ENCODE measurements around the gene ABTB1. TPM values are rescaled to one million over a fixed set of nuclear protein-coding genes. Genes with fewer than 3 reads are reported as not detected.

The ABTB1 gene
- 8.2 and 19.5 TPM in 2 replicates for total RNA-seq (ENCODE audit: low replicate concordance)

DNA sequence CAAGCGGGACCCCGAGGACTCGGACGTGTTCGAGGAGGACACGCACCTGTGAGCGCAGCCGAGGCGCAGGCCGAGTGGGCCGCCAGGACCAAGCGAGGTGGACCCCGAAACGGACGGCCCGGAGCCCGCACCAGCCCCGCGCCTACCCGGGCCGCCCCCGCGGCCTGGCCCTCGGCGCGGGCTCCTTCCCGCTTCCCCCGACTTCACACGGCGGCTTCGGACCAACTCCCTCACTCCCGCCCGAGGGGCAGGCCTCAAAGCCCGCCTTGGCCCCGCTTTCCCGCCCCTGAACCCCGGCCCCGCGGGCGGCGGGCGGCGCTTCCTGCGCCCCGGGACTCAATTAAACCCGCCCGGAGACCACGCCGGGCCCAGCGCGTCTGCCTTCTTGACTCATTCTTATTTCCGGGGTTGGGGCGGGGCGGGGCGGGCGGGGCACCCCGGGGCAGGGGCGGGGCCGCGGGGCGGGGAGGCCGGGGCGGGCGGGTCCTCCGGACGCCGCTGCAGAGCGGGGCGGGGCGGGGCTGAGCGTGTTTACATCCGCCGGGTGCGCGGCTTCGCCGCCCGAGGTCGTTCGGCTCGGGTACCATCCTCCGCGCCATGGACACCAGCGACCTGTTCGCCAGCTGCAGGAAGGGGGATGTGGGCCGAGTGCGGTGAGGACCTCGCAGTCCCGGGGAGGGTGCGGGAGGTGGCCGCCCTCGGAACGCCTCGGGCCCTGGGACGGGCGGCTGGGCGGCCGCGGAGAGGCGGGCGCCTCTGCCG lies at the start of gene ABTB1:
TSS of gene ABTB1 (plus strand) at position 524 of the 762 bp plus-strand sequence. CDS start at position 598, 74 bp downstream.
- DNase-seq (ENCODE audit: low read depth) = peak; percentile 53
- H3K4me3 ChIP-seq (ENCODE audit: low read depth, low read length) = peak within 1 kb of the TSS; percentile 88

DNA sequence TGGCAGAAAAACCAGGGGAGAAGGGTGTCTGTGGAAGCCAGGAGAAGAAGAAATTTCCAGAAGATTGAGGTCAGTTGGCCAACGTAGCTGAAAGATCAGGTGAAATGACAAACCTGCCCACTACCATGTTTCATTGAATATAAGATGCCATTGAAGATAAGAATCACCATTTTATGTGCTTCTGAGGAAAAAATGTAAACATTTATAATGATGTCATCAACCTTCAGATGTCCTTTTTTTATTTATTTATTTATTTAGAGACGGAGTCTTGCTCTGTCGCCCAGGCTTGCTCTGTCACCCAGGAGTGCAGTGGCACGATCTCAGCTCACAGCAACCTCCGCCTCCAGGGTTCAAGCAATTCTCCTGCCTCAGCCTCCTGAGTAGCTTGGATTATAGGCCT lies 48.7 kb upstream of the ABTB1 start:
- no peak for DNase-seq (ENCODE audit: low read depth)
- H3K4me3 ChIP-seq (ENCODE audit: low read depth, low read length) = no peak overlapping the region
- TF ChIP-seq, protein P1, sequence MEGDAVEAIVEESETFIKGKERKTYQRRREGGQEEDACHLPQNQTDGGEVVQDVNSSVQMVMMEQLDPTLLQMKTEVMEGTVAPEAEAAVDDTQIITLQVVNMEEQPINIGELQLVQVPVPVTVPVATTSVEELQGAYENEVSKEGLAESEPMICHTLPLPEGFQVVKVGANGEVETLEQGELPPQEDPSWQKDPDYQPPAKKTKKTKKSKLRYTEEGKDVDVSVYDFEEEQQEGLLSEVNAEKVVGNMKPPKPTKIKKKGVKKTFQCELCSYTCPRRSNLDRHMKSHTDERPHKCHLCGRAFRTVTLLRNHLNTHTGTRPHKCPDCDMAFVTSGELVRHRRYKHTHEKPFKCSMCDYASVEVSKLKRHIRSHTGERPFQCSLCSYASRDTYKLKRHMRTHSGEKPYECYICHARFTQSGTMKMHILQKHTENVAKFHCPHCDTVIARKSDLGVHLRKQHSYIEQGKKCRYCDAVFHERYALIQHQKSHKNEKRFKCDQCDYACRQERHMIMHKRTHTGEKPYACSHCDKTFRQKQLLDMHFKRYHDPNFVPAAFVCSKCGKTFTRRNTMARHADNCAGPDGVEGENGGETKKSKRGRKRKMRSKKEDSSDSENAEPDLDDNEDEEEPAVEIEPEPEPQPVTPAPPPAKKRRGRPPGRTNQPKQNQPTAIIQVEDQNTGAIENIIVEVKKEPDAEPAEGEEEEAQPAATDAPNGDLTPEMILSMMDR (IDR thresholded peaks at IDR 0.05; ENCODE audit: insufficient read depth, low read length) = no peak

More for the DNA sequence above, at the start of gene ABTB1:
- TF ChIP-seq, protein P1 (IDR thresholded peaks at IDR 0.05; ENCODE audit: insufficient read depth, low read length) = no peak

DNA sequence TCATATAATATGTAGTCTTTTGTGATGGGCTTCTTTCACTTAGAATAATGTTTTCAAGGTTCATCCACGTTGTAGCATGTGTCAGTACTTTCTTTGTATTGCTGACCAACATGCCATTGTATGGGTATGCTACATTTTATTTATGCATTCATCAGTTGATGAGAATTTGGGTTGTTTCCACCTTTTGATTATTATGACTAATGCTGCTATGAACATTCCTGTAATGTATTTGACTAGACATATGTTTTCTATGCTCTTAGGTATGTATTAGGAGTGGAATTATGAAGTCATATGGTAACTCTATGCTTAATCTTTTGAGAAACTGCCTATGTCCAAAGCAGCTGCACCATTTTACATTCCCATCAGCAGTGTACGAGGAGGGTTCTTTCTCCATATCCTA lies 46.9 kb upstream of the ABTB1 start:
- TF ChIP-seq, protein P1 (IDR thresholded peaks at IDR 0.05; ENCODE audit: insufficient read depth, low read length) = no peak
- no peak overlapping the region for H3K4me3 ChIP-seq (ENCODE audit: low read depth, low read length)
- DNase-seq (ENCODE audit: low read depth) = no peak

DNA sequence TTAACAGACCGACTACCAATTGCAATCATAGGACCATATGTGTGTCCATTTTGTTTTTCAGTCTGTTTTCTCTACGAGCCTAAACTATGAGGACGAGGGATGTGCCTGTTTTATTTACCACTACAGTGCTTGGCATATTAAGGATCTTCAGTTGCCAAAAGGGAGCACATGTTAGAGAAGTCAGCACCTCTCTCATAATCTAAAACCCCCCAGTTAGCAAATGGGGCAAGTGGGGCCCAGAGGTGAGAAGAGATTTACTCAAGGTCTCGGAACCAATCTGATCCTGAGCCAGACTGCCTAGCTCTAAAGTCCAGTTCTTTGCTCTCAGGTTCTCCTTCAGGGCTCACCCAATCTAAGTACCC lies 44.3 kb upstream of the ABTB1 start:
- TF ChIP-seq, protein P1 (IDR thresholded peaks at IDR 0.05; ENCODE audit: insufficient read depth, low read length) = no peak
- H3K4me3 ChIP-seq (ENCODE audit: low read depth, low read length) = no peak overlapping the region
- DNase-seq (ENCODE audit: low read depth) = no peak

DNA sequence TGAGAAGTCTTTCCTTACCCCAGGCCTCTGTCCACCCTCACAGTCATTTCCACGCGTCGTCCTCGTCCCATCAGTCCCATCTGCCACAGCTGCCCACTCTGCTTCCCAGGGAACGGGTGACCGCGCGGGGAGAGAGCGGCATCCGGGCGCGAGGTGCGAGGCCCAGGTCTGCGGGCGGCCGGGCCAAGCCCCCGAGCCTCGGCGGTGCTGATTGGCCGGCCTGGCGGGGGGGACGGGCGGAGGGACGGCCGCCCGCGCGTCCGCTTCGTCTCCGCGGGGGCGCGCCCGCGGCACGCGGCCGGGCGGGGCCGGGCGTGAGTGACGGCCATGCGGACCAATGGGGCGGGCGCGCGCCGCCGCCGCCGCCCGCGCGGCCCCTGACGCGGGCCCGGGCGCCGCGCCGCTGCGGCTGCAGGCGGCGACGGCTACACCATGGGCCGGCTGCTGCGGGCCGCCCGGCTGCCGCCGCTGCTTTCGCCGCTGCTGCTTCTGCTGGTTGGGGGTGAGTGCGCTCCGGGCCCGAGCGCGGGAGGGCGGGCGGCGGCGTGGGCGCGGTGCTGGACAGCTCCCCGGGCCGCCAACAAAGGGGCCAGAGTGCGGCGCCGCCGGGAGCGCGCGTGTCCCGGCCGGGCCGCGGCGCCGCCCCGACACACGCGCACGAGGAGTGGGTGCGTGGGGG lies 43.8 kb upstream of the ABTB1 start, which contains the start of gene PODXL2:
TSS of gene PODXL2 (plus strand) at position 398 of the 679 bp plus-strand sequence. CDS start at position 433, 35 bp downstream.
- peak within 1 kb of the TSS; percentile 57 for H3K4me3 ChIP-seq (ENCODE audit: low read depth, low read length)
- peak; percentile 33 for DNase-seq (ENCODE audit: low read depth)
- TF ChIP-seq, protein P1 (IDR thresholded peaks at IDR 0.05; ENCODE audit: insufficient read depth, low read length) = no peak

DNA sequence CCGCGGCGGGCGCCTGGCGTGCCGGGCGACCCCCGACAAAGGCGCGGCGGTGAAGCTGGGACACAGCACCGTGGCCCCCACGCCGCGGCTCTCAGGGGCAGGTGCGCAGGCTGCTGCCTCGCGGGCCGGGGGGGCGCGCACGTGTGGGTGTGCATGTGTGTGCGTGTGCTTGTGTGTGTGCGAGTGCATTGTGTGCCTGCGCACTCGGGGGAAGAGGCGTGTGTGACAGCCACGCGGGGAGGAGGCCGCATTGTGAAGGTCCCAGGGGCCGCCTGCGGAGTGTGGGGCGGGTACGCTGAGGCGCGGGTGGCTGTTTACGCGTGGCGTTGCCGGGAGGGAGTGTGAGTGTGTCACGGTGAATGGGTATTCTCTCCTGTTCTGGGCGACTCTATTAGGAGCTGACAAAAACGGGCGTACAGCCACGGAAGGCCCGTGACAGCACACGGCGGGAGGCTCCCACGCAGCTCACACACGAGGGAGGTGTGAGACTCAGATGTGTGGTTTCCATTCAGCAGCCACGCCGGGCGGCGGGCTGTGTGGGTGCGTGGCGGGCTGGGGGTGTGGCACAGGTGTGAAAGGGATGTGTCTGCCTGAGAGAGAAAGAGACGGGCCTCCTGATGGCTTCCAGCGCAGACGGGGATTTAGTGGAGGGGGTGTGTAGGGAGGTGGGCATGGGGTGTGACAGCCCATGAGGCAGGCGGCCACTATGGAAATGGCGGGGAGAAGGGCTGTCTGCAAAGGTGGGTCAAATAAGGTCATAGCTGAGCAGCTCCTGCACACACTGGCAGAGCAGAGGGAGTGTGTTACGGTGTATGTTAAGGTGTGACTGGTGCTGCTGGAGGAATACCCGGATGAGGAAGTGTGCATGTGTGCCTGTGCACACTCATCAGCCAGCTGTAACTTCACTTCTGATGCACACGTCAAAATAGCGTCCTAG lies 43.0 kb upstream of the ABTB1 start:
- DNase-seq (ENCODE audit: low read depth) = no peak
- TF ChIP-seq, protein P1 (IDR thresholded peaks at IDR 0.05; ENCODE audit: insufficient read depth, low read length) = no peak
- peak overlapping the region; percentile 57 for H3K4me3 ChIP-seq (ENCODE audit: low read depth, low read length)

All from fibroblast of the aortic adventitia (primary cell).